ENCODE results near the gene TTC7B.

Gene TTC7B

GRCh38 chr14:90573385-90574105 is 242.7 kb downstream of the TTC7B start:
- Histone ChIP-seq H3K4me1 (peaks cover 13% of the 10 kb centered on the region), H3K4me3 (ENCODE audit: low read depth, low read length) (no peak overlapping the region), H3K36me3 (peaks cover 6% of the 10 kb centered on the region; the same call in 1 of the 2 replicates), H3K9me3 (no peaks in the 10 kb centered on the region), H3K27me3 (no peaks in the 10 kb centered on the region)
- DNase-seq, result no peak
- no peak for TF ChIP-seq CTCF (IDR thresholded peaks at IDR 0.05; ENCODE audit: low read depth, low read length)

- TF ChIP-seq CTCF (IDR thresholded peaks at IDR 0.05; ENCODE audit: low read depth, low read length), result no peak
- Histone ChIP-seq H3K4me1 (peaks cover 13% of the 10 kb centered on the region), H3K4me3 (ENCODE audit: low read depth, low read length) (no peak overlapping the region), H3K27me3 (no peaks in the 10 kb centered on the region), H3K9me3 (no peaks in the 10 kb centered on the region), H3K36me3 (peaks cover 1% of the 10 kb centered on the region; the same call in 1 of the 2 replicates)
- no peak for DNase-seq
Observed at GRCh38 chr14:90572441-90573150, 243.6 kb downstream of the TTC7B start.

GRCh38 chr14:90571149-90571947 is 244.9 kb downstream of the TTC7B start:
- no peak for TF ChIP-seq CTCF (IDR thresholded peaks at IDR 0.05; ENCODE audit: low read depth, low read length)

GRCh38 chr14:90570461-90570860 is 245.8 kb downstream of the TTC7B start:
- DNase-seq, result no peak
- TF ChIP-seq CTCF (IDR thresholded peaks at IDR 0.05; ENCODE audit: low read depth, low read length), result no peak
- Histone ChIP-seq H3K4me1 (peaks cover 13% of the 10 kb centered on the region), H3K9me3 (no peaks in the 10 kb centered on the region), H3K27me3 (no peaks in the 10 kb centered on the region), H3K4me3 (ENCODE audit: low read depth, low read length) (no peak overlapping the region), H3K36me3 (no peaks in the 10 kb centered on the region)

More at GRCh38 chr14:90571149-90571947, 244.9 kb downstream of the TTC7B start:
- Histone ChIP-seq H3K36me3 (no peaks in the 10 kb centered on the region), H3K9me3 (no peaks in the 10 kb centered on the region), H3K4me1 (peaks cover 13% of the 10 kb centered on the region), H3K27me3 (no peaks in the 10 kb centered on the region), H3K4me3 (ENCODE audit: low read depth, low read length) (no peak overlapping the region)
- no peak for DNase-seq

- no peak for DNase-seq
- TF ChIP-seq CTCF (IDR thresholded peaks at IDR 0.05; ENCODE audit: low read depth, low read length), result no peak
- no peaks in the 10 kb centered on the region for H3K36me3 ChIP-seq
Observed at GRCh38 chr14:90569606-90570387, 246.4 kb downstream of the TTC7B start.

More at GRCh38 chr14:90569606-90570387, 246.4 kb downstream of the TTC7B start:
- H3K4me1 ChIP-seq, result peaks cover 12% of the 10 kb centered on the region
- no peaks in the 10 kb centered on the region for H3K27me3 ChIP-seq
- H3K4me3 ChIP-seq (ENCODE audit: low read depth, low read length), result no peak overlapping the region
- no peaks in the 10 kb centered on the region for H3K9me3 ChIP-seq

All from BE2C (cell line).